HG02970 (cell line): ENCODE measurements around the gene STK11.
"Not testable (repeated sequence)": the region's sequence is repeated elsewhere in the genome, so short reads cannot be mapped to it uniquely, and the experiment has no call there.

Source experiments
- ATAC-seq: cut with Tn5 transposase; IDR thresholded peaks from one replicate; pipeline ENCODE4 v1.9.1; 2021; ENCODE audit warnings: mild to moderate bottlenecking, moderate library complexity, moderate number of reproducible peaks; ENCODE audit not compliant: unreplicated experiment, low FRiP score

STK11 gene

DNA sequence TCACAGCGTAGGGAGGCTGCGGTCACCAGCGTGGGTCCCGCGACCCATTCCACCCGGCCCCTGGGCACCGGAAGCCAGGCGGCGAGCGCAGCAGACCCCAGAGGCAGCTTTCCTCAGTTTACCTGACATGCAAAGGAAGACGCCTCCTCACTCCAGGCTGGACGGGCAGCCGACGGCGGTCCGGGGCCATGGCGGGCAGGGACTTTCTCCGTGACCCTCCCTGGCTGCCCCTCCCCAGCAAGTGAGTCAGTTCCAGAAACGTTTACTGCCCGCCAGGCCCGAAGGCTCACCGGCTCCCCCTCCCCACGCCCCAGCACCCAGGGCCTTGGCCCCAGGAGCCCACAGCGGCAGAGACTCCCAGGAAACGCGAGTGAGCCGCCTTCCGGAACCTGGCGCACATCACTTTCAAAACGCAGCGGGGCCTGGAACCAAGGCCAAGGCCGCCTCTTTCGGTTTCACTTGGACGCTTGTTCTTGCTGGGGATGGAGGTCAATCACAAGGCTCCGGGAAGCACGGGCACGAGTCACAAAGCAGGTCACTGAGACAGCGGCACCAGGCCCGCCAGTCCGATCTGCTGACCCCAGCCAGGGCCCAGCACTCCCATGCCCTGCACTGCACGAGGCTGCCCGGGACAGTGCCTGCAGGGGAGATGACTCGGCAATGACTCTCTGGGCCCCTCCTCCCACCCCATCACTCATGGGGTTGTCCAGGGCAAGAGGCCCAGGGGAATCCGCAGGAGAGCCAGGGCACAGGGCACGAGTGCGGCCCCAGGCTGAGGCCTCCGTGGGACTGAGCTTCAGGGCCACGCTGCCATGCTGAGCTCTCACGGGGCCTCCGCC, 36.8 kb upstream of the STK11 start:
- no peak for ATAC-seq

GRCh38 chr19:1169411-1169791, 36.2 kb upstream of the STK11 start:
- ATAC-seq: no peak

GRCh38 chr19:1169921-1170885, 35.4 kb upstream of the STK11 start:
- no peak for ATAC-seq

- ATAC-seq: no peak
Observed at GRCh38 chr19:1170938-1171754, 34.4 kb upstream of the STK11 start.

- ATAC-seq: no peak
Observed at GRCh38 chr19:1171755-1172352, 33.7 kb upstream of the STK11 start.

GRCh38 chr19:1172353-1173158, 33.0 kb upstream of the STK11 start:
- no peak for ATAC-seq

GRCh38 chr19:1173159-1173844, 32.3 kb upstream of the STK11 start:
- no peak for ATAC-seq

GRCh38 chr19:1173845-1174809, 31.5 kb upstream of the STK11 start, which contains the start of gene SBNO2:
TSS of gene SBNO2 (minus strand) at chr19:1174268. CDS start at chr19:1154276, 19,992 bp downstream.
- ATAC-seq: peak; percentile 71

GRCh38 chr19:1177322-1178114, 28.1 kb upstream of the STK11 start:
- no peak for ATAC-seq

DNA sequence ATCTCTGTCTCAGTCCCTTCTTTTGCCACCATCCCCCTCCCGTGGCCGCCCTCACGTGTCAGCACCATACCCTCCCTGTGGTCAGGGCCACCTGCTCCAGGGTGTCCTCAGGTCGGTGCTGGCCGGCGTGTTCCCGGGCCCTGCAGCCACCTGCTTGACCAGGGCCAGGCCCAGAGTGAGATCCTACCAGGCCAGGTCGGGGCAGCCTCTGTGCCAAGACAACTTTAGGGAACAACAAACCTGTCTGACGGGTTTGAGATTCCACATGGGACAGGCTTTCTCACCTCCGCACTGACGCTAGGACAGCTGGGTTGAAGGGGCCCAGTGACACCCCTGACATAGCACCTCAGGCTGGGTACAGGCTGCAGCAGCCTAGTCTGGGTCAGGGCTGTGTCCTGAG, 24.0 kb upstream of the STK11 start:
- ATAC-seq: no peak

DNA sequence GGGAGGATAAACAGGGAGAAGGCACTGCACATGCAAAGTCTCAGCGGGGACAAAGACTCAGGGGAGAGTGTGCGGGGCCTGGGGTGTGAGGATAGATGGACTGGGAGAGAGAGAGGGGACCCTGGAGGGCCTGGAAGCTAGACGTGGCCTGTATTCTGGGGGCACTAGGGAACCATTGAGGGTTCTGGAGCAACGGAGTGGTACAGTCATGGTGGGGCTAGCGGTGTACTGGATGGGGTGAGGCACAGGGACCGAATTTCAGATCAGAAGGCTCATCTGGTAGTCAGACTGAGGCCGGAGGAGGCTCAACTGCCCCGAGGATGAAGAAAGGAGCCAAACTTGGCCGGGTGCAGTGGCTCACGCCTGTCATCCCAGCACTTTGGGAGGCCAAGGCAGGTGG, 23.5 kb upstream of the STK11 start:
- no peak for ATAC-seq

DNA sequence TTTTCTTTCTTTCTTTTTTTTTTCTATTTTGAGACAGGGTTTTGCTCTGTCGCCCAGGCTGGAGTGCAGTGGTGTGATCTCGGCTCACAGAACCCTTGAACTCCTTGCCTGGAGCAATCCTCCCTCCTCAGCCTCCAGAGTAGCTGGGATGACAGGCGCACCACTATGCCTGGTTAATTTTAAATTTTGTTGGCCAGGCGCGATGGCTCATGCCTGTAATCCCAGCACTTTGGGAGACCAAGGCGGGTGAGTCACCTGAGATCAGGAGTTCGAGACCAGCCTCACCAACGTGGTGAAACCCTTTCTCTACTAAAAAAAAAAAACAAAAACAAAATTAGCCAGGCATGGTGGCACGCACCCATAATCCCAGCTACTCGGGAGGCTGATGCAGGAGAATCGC, 22.9 kb upstream of the STK11 start:
- ATAC-seq: no peak

GRCh38 chr19:1183543-1184172, 21.9 kb upstream of the STK11 start:
- ATAC-seq: no peak

DNA sequence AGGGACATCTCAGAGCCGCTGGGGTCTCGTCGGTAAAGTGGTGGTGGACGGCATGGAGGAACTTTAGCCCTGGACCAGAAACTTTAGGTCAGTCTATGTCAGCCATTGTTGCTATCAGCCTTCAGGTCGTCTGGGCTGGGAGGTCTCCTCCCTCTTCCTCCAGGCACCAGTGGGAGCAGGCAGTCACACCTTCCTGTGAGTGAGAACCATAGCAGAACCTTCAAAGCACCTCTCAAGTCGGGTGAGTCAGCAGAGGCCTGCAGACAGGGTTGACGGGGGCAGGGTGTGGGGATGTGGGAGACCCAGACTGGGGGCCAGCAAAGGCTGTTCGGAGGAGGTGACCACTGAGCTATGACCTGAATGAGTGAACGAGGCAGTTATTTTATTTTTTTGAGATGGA, 16.2 kb upstream of the STK11 start:
- ATAC-seq: no peak

DNA sequence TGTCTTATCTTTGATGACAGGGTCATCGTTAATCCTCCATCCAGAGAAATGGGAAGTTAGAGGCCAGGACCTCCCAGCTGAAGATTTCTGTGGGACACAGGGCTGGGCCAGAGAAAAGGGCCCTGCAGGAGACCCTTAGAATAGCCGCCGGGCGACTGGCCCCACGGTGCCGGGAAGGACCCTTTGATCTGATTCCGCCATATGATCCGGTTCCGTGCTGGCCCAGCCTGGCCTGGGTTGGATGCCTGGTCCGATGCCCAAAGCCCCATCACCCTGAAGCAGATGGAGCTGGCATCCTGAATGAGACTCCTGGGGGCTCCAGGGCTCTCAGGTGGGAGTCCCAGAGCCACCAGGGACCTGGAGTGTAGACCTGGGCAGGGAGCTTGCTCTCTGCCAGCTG, 6.0 kb upstream of the STK11 start:
- no peak for ATAC-seq

DNA sequence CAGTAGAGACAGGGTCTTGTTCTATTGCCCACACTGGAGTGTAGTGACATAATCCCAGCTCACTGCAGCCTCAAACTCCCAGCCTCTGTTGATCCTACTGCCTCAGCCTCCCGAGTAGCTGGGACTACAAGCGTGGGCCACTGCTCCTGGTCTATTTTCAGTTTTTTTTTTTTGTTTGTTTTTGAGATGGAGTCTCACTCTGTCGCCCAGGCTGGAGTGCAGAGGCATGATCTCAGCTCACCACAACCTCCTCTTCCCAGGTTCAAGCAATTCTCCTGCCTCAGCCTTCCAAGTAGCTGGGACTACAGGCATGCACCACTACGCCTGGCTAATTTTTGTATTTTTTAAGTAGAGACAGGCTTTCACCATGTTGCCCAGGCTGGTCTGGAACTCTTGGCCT, 5.0 kb upstream of the STK11 start:
- ATAC-seq: not testable (repeated sequence)
